ENCODE measurements around the gene SLC22A1.

DNA sequence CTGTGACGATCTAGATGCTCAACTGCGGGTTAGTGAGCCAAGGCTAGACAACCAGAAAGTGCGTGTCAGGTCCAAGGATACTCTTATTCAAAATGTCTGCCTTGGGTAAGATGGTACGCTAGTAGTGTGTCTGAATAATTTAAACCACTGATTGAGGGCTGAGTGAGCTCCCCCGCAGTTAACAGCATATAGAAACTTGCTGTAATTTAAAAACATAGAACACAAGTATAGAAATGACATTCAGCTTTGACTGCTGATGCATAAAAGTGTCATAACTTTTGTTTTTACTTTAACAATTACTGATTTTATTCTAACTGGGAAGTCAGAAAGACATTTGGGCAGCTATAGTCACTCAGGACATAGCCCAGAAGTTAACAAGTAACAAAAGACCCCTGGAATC lies 45.6 kb upstream of the SLC22A1 start:
- TF ChIP-seq GATA3 (IDR thresholded peaks at IDR 0.05; ENCODE audit: borderline replicate concordance) (no peak), MAZ (IDR thresholded peaks at IDR 0.05; ENCODE audit: borderline replicate concordance, low read depth, low read length) (no peak), POLR2A (IDR thresholded peaks at IDR 0.05; ENCODE audit: low read length) (no peak), MYC (IDR thresholded peaks at IDR 0.05; ENCODE audit: borderline replicate concordance, low read length) (no peak), EP300 (IDR thresholded peaks at IDR 0.05) (no peak)
- TF ChIP-seq, protein P1, sequence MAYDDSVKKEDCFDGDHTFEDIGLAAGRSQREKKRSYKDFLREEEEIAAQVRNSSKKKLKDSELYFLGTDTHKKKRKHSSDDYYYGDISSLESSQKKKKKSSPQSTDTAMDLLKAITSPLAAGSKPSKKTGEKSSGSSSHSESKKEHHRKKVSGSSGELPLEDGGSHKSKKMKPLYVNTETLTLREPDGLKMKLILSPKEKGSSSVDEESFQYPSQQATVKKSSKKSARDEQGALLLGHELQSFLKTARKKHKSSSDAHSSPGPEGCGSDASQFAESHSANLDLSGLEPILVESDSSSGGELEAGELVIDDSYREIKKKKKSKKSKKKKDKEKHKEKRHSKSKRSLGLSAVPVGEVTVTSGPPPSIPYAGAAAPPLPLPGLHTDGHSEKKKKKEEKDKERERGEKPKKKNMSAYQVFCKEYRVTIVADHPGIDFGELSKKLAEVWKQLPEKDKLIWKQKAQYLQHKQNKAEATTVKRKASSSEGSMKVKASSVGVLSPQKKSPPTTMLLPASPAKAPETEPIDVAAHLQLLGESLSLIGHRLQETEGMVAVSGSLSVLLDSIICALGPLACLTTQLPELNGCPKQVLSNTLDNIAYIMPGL (CRISPR knock-in tag; IDR thresholded peaks at IDR 0.05; ENCODE audit: borderline replicate concordance), result no peak
- TF ChIP-seq, protein P2, sequence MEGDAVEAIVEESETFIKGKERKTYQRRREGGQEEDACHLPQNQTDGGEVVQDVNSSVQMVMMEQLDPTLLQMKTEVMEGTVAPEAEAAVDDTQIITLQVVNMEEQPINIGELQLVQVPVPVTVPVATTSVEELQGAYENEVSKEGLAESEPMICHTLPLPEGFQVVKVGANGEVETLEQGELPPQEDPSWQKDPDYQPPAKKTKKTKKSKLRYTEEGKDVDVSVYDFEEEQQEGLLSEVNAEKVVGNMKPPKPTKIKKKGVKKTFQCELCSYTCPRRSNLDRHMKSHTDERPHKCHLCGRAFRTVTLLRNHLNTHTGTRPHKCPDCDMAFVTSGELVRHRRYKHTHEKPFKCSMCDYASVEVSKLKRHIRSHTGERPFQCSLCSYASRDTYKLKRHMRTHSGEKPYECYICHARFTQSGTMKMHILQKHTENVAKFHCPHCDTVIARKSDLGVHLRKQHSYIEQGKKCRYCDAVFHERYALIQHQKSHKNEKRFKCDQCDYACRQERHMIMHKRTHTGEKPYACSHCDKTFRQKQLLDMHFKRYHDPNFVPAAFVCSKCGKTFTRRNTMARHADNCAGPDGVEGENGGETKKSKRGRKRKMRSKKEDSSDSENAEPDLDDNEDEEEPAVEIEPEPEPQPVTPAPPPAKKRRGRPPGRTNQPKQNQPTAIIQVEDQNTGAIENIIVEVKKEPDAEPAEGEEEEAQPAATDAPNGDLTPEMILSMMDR (IDR thresholded peaks at IDR 0.05), result no peak
- TF ChIP-seq, protein P3, sequence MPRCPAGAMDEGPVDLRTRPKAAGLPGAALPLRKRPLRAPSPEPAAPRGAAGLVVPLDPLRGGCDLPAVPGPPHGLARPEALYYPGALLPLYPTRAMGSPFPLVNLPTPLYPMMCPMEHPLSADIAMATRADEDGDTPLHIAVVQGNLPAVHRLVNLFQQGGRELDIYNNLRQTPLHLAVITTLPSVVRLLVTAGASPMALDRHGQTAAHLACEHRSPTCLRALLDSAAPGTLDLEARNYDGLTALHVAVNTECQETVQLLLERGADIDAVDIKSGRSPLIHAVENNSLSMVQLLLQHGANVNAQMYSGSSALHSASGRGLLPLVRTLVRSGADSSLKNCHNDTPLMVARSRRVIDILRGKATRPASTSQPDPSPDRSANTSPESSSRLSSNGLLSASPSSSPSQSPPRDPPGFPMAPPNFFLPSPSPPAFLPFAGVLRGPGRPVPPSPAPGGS (IDR thresholded peaks at IDR 0.05), result no peak
- TF ChIP-seq, protein P4, sequence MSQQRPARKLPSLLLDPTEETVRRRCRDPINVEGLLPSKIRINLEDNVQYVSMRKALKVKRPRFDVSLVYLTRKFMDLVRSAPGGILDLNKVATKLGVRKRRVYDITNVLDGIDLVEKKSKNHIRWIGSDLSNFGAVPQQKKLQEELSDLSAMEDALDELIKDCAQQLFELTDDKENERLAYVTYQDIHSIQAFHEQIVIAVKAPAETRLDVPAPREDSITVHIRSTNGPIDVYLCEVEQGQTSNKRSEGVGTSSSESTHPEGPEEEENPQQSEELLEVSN (IDR thresholded peaks at IDR 0.05; ENCODE audit: borderline replicate concordance, low read depth), result no peak
- TF ChIP-seq, protein P5, sequence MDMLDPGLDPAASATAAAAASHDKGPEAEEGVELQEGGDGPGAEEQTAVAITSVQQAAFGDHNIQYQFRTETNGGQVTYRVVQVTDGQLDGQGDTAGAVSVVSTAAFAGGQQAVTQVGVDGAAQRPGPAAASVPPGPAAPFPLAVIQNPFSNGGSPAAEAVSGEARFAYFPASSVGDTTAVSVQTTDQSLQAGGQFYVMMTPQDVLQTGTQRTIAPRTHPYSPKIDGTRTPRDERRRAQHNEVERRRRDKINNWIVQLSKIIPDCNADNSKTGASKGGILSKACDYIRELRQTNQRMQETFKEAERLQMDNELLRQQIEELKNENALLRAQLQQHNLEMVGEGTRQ (IDR thresholded peaks at IDR 0.05), result no peak
- TF ChIP-seq, protein P6, sequence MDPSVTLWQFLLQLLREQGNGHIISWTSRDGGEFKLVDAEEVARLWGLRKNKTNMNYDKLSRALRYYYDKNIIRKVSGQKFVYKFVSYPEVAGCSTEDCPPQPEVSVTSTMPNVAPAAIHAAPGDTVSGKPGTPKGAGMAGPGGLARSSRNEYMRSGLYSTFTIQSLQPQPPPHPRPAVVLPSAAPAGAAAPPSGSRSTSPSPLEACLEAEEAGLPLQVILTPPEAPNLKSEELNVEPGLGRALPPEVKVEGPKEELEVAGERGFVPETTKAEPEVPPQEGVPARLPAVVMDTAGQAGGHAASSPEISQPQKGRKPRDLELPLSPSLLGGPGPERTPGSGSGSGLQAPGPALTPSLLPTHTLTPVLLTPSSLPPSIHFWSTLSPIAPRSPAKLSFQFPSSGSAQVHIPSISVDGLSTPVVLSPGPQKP (IDR thresholded peaks at IDR 0.05; ENCODE audit: low read depth, low read length), result no peak

Data from A549 (cell line).